GM13976 (cell line): ENCODE measurements around the gene RPS19BP1.

Experiments used
- DNase-seq: peaks from one replicate; pipeline ENCODE4 v3.0.0; 2012; ENCODE audit warnings: low spot score
- in situ Hi-C: fragments of 300-500 bp; cut with MboI; formaldehyde crosslinking; loops from one replicate; pipeline ENCODE4 v1.12.0; 2022; ENCODE audit warnings: low sequenced_read_pairs, mixed read lengths, inconsistent platforms; ENCODE audit not compliant: unreplicated experiment
- TF ChIP-seq, protein P1 (sequence below): IDR thresholded peaks from 2 replicates; pipeline ENCODE4 v1.5.1; 2012; ENCODE audit warnings: borderline replicate concordance, mild to moderate bottlenecking; ENCODE audit not compliant: insufficient read depth; ENCODE audit errors: extremely low read depth, missing control alignments, control extremely low read depth

The RPS19BP1 gene

DNA sequence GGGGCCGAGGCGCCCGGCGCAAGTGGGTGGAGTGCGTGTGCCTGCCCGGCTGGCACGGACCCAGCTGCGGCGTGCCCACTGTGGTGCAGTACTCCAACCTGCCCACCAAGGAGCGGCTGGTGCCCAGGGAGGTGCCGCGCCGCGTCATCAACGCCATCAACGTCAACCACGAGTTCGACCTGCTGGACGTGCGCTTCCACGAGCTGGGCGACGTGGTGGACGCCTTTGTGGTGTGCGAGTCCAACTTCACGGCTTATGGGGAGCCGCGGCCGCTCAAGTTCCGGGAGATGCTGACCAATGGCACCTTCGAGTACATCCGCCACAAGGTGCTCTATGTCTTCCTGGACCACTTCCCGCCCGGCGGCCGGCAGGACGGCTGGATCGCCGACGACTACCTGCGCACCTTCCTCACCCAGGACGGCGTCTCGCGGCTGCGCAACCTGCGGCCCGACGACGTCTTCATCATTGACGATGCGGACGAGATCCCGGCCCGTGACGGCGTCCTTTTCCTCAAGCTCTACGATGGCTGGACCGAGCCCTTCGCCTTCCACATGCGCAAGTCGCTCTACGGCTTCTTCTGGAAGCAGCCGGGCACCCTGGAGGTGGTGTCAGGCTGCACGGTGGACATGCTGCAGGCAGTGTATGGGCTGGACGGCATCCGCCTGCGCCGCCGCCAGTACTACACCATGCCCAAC is 44.6 kb downstream of the RPS19BP1 start:
- DNase-seq = no peak
- TF ChIP-seq, protein P1, sequence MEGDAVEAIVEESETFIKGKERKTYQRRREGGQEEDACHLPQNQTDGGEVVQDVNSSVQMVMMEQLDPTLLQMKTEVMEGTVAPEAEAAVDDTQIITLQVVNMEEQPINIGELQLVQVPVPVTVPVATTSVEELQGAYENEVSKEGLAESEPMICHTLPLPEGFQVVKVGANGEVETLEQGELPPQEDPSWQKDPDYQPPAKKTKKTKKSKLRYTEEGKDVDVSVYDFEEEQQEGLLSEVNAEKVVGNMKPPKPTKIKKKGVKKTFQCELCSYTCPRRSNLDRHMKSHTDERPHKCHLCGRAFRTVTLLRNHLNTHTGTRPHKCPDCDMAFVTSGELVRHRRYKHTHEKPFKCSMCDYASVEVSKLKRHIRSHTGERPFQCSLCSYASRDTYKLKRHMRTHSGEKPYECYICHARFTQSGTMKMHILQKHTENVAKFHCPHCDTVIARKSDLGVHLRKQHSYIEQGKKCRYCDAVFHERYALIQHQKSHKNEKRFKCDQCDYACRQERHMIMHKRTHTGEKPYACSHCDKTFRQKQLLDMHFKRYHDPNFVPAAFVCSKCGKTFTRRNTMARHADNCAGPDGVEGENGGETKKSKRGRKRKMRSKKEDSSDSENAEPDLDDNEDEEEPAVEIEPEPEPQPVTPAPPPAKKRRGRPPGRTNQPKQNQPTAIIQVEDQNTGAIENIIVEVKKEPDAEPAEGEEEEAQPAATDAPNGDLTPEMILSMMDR = no peak
- in situ Hi-C loops = no loop called here

DNA sequence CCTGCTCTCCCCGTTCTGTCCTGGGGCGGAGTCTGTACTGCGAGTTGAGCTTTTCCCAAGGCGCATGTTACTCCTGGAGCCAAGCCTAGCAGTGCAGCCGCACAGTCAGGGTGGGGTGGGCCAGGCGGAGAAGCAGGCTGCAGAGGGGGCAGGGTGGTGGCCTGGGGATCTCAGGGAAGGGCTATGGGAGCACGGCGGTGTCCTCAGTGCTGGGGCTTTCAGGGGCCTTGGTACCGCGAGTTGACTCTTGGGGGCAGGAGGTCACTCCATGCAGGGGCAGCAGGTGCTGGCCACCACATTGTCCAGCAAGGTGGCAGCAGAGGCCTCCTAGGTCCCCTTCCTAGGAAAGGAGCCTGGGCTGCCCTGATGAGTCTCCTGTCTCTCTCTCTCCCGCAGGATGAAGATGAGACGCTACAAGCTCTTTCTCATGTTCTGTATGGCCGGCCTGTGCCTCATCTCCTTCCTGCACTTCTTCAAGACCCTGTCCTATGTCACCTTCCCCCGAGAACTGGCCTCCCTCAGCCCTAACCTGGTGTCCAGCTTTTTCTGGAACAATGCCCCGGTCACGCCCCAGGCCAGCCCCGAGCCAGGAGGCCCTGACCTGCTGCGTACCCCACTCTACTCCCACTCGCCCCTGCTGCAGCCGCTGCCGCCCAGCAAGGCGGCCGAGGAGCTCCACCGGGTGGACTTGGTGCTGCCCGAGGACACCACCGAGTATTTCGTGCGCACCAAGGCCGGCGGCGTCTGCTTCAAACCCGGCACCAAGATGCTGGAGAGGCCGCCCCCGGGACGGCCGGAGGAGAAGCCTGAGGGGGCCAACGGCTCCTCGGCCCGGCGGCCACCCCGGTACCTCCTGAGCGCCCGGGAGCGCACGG is 45.4 kb downstream of the RPS19BP1 start:
- TF ChIP-seq, protein P1 = no peak
- in situ Hi-C loops = no loop called here
- no peak for DNase-seq

DNA sequence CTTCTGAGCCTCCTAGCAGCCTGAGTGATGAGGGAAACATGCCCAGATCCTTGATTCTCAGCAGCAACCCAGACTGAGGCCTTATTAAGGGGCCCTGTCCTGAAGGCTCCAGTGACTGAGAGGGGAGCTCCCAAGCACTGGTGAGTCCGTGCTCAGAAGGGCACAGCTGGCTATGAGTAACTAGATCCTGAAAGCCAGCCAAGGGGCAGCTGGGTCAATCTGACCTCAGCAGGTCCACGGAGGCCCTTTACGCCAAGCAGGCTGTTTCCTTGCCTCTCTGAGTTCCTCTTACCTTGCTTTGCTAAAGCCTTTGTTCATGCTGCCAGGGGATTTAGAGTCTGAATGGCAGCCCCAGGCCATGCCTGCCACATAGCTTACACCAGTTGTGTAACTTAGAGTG is 49.8 kb downstream of the RPS19BP1 start:
- TF ChIP-seq, protein P1 = no peak
- in situ Hi-C loops = no loop called here
- no peak for DNase-seq

DNA sequence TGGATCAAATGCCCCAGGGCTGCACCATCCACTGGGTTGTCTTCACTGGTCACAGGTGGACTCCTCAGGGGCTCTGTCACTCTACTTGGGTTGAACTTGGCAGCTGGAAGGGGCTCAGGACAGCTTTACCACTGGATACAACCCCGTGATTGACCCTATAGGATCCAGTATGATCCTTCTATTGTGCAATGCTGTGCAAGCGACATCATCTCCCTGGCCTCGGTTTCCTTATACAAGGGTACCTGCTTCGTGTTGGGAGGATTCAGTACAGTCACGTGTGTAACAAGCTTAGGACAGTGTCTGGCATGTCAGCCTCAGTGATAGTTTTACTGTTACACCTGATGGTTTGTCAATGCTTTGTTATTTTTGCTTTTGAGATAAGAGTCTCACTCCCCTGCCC is 51.0 kb downstream of the RPS19BP1 start:
- TF ChIP-seq, protein P1 = no peak
- in situ Hi-C loops = no loop called here

DNA sequence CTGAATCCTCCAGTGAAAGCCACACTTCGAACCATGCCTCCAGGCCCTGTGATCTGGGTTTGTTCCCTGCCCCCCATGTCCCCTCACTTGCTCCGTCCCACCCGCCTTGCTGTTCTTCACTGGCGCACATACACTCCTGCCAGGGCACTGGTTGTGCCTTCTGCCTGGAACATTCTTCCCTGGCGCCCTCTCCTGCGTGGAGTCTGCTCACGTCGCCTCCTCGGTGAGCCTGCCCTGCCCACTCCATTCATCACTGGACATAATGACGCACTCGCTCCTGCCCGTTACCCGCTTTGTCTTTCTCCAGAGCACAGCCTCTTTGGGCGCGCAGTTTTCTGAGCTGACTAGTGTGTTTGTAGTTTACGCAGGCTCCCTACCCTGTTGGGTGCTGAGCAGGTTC is 51.5 kb downstream of the RPS19BP1 start:
- in situ Hi-C loops = no loop called here
- no peak for DNase-seq
- TF ChIP-seq, protein P1 = no peak

More for the DNA sequence above, 51.0 kb downstream of the RPS19BP1 start:
- no peak for DNase-seq

DNA sequence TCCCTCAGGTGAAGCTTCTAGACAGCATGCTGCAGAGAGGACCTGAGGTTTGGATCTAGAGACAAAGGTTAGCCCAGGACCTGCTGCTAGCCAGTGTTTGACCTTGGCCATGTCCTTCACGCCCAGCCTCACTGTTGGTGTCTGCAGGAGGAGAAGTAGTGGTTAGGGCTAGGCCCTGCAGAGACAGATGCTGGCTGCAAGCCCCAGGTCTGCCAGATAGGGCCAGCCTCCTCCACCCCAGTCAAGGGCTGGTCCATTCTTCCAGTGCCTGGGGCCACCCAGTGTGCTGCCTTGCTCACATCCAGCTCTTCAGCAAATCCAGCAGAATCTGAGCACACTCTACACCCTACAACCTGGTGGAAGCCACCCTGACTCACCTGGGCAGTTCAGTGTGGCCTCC is 52.0 kb downstream of the RPS19BP1 start:
- in situ Hi-C loops = no loop called here
- DNase-seq = no peak
- TF ChIP-seq, protein P1 = no peak
